Neural progenitor cell (in vitro differentiated cells): ENCODE measurements around the gene ARHGAP15.

Experiments used
- CTCF ChIP-seq: fragments of 200-600 bp; sonication (generic); IDR thresholded peaks from 2 replicates; pipeline ENCODE4 v1.5.1; 2017; ENCODE audit warnings: antibody characterized with exemption, mild to moderate bottlenecking
- EZH2 ChIP-seq: fragments of 200-600 bp; sonication (generic); IDR thresholded peaks from 2 replicates; pipeline ENCODE4 v1.6.1; 2017; ENCODE audit warnings: antibody characterized with exemption, mild to moderate bottlenecking, moderate library complexity
- EZH2phosphoT487 ChIP-seq: fragments of 200-600 bp; sonication (generic); IDR thresholded peaks from 2 replicates; pipeline ENCODE4 v1.6.1; 2017; ENCODE audit warnings: antibody characterized with exemption

- no peak for TF ChIP-seq EZH2phosphoT487
- no peak for TF ChIP-seq EZH2
- TF ChIP-seq CTCF, result no peak
Observed at GRCh38 chr2:143816916-143817315, 687.7 kb downstream of the ARHGAP15 start.
